OCI-LY3 (cell line): ENCODE data around the gene GRIK4.

Source experiments
- EZH2phosphoT487 ChIP-seq: fragments of 200-600 bp; shearing (Covaris generic); IDR thresholded peaks from 2 replicates; pipeline ENCODE4 v1.6.1; 2018; ENCODE audit warnings: antibody characterized with exemption, mixed run types, low read depth
- TF ChIP-seq, protein P1 (sequence below): fragments of 200-600, 300-600 bp; sonication (generic); IDR thresholded peaks from 2 replicates; pipeline ENCODE4 v1.5.1; 2014; ENCODE audit warnings: antibody characterized with exemption, low read length, low read depth

DNA sequence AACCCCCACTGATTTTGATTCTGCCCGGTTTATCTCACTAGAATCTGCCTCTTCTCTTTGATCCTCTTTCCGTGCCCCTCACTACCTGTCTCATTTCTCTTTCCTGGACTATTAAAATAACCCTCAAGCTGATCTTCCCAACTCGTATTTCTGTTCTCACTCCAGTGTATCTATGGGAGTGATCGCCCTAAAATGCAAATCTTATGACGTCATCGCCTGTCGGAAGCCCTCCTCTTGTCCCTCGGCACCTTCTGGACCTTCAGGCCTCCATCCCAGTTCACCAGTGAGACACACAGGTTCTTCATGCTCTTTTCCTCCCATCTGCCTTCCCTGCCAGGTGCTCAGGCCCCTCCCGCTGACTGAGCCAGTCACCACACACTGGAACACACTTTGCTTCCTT, 277.8 kb downstream of the GRIK4 start:
- TF ChIP-seq, protein P1, sequence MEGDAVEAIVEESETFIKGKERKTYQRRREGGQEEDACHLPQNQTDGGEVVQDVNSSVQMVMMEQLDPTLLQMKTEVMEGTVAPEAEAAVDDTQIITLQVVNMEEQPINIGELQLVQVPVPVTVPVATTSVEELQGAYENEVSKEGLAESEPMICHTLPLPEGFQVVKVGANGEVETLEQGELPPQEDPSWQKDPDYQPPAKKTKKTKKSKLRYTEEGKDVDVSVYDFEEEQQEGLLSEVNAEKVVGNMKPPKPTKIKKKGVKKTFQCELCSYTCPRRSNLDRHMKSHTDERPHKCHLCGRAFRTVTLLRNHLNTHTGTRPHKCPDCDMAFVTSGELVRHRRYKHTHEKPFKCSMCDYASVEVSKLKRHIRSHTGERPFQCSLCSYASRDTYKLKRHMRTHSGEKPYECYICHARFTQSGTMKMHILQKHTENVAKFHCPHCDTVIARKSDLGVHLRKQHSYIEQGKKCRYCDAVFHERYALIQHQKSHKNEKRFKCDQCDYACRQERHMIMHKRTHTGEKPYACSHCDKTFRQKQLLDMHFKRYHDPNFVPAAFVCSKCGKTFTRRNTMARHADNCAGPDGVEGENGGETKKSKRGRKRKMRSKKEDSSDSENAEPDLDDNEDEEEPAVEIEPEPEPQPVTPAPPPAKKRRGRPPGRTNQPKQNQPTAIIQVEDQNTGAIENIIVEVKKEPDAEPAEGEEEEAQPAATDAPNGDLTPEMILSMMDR = no peak
- TF ChIP-seq EZH2phosphoT487 = no peak
